Breast epithelium (tissue), 3 donors: Measurements from ENCODE around the gene PRSS36.

Experiments used
- CTCF ChIP-seq, 3 donors: fragments of 450-650 bp; IDR thresholded peaks; one replicate each; pipeline ENCODE4 v1.5.1; 2016 to 2017; ENCODE audit warnings: antibody characterized with exemption in 3 of 3, mild to moderate bottlenecking in 3 of 3, moderate library complexity in 3 of 3
- POLR2A ChIP-seq: fragments of 450-650 bp; IDR thresholded peaks from one replicate; pipeline ENCODE4 v1.6.1; 2016; ENCODE audit warnings: antibody characterized with exemption, mild to moderate bottlenecking, moderate library complexity
- POLR2AphosphoS5 ChIP-seq, 3 donors: sonication (generic); formaldehyde crosslinking; IDR thresholded peaks; one replicate each; pipeline ENCODE4 v1.6.1; 2017; ENCODE audit warnings: antibody characterized with exemption in 3 of 3

DNA sequence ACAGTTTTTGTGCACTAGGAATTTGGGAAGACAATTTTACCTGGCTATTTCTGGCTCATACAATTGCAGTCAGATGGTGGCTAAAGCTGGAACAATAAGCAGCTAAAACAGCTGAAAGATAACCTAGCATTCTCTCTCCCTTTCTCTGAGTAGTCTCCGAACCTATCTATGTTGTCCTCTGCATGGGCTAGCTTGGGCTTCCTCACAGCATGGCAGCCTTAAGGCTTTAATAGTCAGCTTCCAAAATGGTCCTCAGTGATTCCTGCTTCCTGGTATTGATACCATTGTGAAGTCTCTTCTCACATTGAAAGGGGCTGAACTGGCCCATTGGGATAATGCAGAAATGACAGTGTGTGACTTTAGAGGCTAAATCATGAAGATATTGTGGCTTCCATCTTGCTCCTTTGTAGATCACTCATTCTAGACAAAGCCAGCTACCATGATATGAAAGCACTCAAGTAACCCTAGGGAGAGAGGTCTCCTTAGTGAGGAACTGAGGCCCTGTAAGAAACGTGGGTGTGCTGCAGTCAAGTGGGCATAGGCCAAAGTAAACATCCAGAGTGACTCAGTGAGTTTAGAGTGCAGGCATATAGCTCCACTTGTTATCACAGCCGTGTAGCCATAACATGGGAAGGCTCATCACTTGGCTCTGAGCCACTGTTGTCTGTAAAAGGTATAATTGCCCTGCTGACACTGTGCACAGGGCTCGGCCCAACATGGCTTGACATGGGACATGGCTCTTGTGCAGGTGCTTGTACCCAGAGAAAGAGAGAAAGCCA lies 49.8 kb downstream of the PRSS36 start:
- TF ChIP-seq POLR2AphosphoS5 (IDR thresholded peaks at IDR 0.05) = no peak
- no peak for TF ChIP-seq CTCF (IDR thresholded peaks at IDR 0.05)
- TF ChIP-seq POLR2A = no peak
